Endodermal cell (in vitro differentiated cells): ENCODE data around the gene KRTAP9-1. TPM values are rescaled to one million over a fixed set of nuclear protein-coding genes. Genes with fewer than 3 reads are reported as not detected.
"Not testable (repeated sequence)": the region's sequence is repeated elsewhere in the genome, so short reads cannot be mapped to it uniquely, and the experiment has no call there.

Source experiments
- DNase-seq: peaks from one replicate; pipeline ENCODE4 v3.0.0-alpha.2; 2017
- H3K27ac ChIP-seq: 2 replicates; pipeline ENCODE4 v1.5.1; 2013; ENCODE audit warnings: mild to moderate bottlenecking, low read depth, low read length, moderate library complexity
- H3K27me3 ChIP-seq: 2 replicates; pipeline ENCODE4 v1.6.1; 2013; ENCODE audit warnings: mild to moderate bottlenecking, low read length, moderate library complexity; ENCODE audit not compliant: insufficient read depth, control insufficient read depth, poor library complexity, severe bottlenecking
- H3K36me3 ChIP-seq: 2 replicates; pipeline ENCODE4 v1.7.0; 2013; ENCODE audit warnings: mild to moderate bottlenecking, low read length, moderate library complexity; ENCODE audit not compliant: control insufficient read depth, insufficient read depth
- H3K4me1 ChIP-seq: one replicate; pipeline ENCODE4 v1.7.0; 2013; ENCODE audit warnings: low read length; ENCODE audit not compliant: control insufficient read depth, insufficient read depth
- H3K4me3 ChIP-seq: 2 replicates; pipeline ENCODE4 v1.5.1; 2013; ENCODE audit warnings: mild to moderate bottlenecking, low read length, moderate library complexity
- H3K9ac ChIP-seq: 2 replicates; pipeline ENCODE4 v1.6.1; 2013; ENCODE audit warnings: mild to moderate bottlenecking, low read length, moderate library complexity; ENCODE audit not compliant: poor library complexity, severe bottlenecking; ENCODE audit errors: extremely low read depth
- H3K9me3 ChIP-seq: 2 replicates; pipeline ENCODE4 v1.6.1; 2013; ENCODE audit warnings: mild to moderate bottlenecking, low read length, moderate library complexity; ENCODE audit not compliant: control insufficient read depth
- H3K27ac Mint-ChIP-seq: 2 replicates; pipeline ENCODE4 v1.8.0; 2020; ENCODE audit warnings: mixed read lengths
- H3K27me3 Mint-ChIP-seq: 2 replicates; pipeline ENCODE4 v1.8.0; 2021; ENCODE audit warnings: mild to moderate bottlenecking, mixed read lengths; ENCODE audit not compliant: insufficient read depth
- H3K36me3 Mint-ChIP-seq: 2 replicates; pipeline ENCODE4 v1.8.0; 2020; ENCODE audit warnings: low read depth, mixed read lengths
- H3K4me1 Mint-ChIP-seq: 2 replicates; pipeline ENCODE4 v1.8.0; 2020; ENCODE audit warnings: mixed read lengths
- H3K4me3 Mint-ChIP-seq: 2 replicates; pipeline ENCODE4 v1.8.0; 2020; ENCODE audit warnings: mild to moderate bottlenecking, moderate library complexity, mixed read lengths
- H3K9me3 Mint-ChIP-seq: 2 replicates; pipeline ENCODE4 v1.8.0; 2020; ENCODE audit warnings: mild to moderate bottlenecking, mixed read lengths
- WGBS, 2 experiments: methylation state at CpG; one replicate each; pipeline versions ENCODE4 v1.1.5 to v1.1.7; 2013; ENCODE audit warnings: missing lambda C conversion rate in 2 of 2, mixed read lengths in 1 of 2; ENCODE audit not compliant: insufficient coverage in 1 of 2, insufficient read length in 1 of 2; 5-methylcytosine and 5-hydroxymethylcytosine counted together
- total RNA-seq, 2 donors: library from RNA; stranded (reverse); fragmentation: NEBNext Ultra II Directional in 1 of 2; extraction: Animal tissue kit (Norgen Biotek cat#: 25700) in 1 of 2; gene quantifications; 2 replicates in 1 of 2; 3 replicates in 1 of 2; pipeline ENCODE4 v1.2.1, GENCODE V29; 2021
- TF ChIP-seq, protein P1 (sequence below): fragments of 200-600 bp; sonication (generic); conservative IDR thresholded peaks from 2 replicates; pipeline ENCODE4 v1.5.0; 2021; ENCODE audit warnings: antibody characterized with exemption, mild to moderate bottlenecking

The KRTAP9-1 gene
- total RNA-seq, 2 donors from 2014 or later: not detected

DNA sequence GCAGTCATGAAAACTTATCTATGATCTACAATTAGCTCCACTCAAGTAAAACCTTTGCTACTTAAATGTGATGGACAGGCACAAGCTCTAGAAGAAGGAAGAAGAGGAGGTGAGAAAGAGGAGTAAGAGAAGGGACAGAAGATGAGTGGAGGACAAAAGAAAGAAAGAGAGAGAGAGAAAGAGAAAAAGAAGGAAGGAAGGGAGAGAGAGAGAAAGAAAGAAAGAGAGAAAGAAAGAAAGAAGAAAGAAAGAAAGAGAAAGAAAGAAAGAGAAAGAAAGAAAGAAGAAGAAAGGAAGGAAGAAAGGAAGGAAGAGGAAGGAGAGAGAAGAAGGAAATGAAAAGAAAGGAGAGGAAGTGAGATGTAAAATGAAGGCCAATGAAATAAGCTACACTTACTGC lies 40.4 kb downstream of the KRTAP9-1 start:
- Mint-ChIP-seq H3K36me3 (no peaks in the 10 kb centered on the region), H3K27me3 (peaks cover 11% of the 10 kb centered on the region), H3K9me3 (no peaks in the 10 kb centered on the region), H3K4me3 (no peak overlapping the region), H3K4me1 (no peaks in the 10 kb centered on the region), H3K27ac (no peak overlapping the region)
- no peaks in the 10 kb centered on the region for H3K36me3 ChIP-seq
- peaks cover 1% of the 10 kb centered on the region for H3K27me3 ChIP-seq
- no peak overlapping the region for H3K9ac ChIP-seq
- H3K9me3 ChIP-seq: no peaks in the 10 kb centered on the region
- no peak for DNase-seq
- H3K4me3 ChIP-seq: no peak overlapping the region
- TF ChIP-seq, protein P1, sequence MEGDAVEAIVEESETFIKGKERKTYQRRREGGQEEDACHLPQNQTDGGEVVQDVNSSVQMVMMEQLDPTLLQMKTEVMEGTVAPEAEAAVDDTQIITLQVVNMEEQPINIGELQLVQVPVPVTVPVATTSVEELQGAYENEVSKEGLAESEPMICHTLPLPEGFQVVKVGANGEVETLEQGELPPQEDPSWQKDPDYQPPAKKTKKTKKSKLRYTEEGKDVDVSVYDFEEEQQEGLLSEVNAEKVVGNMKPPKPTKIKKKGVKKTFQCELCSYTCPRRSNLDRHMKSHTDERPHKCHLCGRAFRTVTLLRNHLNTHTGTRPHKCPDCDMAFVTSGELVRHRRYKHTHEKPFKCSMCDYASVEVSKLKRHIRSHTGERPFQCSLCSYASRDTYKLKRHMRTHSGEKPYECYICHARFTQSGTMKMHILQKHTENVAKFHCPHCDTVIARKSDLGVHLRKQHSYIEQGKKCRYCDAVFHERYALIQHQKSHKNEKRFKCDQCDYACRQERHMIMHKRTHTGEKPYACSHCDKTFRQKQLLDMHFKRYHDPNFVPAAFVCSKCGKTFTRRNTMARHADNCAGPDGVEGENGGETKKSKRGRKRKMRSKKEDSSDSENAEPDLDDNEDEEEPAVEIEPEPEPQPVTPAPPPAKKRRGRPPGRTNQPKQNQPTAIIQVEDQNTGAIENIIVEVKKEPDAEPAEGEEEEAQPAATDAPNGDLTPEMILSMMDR: no peak
- H3K27ac ChIP-seq: no peak overlapping the region
- H3K4me1 ChIP-seq: no peaks in the 10 kb centered on the region

DNA sequence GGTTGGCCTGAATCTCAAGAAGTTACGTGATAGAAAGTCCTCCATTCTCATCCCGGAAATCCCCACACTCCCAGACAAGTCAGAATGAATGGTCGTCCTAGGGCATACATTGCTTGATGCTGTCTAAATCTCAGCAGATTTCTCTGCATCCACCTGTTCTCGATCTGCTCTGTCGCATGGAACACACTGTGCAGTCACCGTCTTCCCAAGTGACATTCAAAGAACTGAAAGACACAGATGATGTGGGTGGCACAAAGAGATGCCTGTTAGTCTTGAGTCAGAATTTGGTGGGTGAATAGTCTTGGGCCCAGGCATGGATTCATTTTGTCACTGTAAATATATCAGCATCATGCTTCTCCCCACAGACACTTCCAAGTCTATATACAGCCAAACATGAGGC lies 42.0 kb downstream of the KRTAP9-1 start:
- Mint-ChIP-seq H3K27ac (no peak overlapping the region), H3K4me3 (no peak overlapping the region), H3K4me1 (no peaks in the 10 kb centered on the region), H3K36me3 (no peaks in the 10 kb centered on the region), H3K9me3 (no peaks in the 10 kb centered on the region), H3K27me3 (peaks cover 22% of the 10 kb centered on the region)
- Histone ChIP-seq H3K9ac (no peak overlapping the region), H3K27ac (no peak overlapping the region), H3K36me3 (no peaks in the 10 kb centered on the region), H3K4me3 (no peak overlapping the region), H3K4me1 (no peaks in the 10 kb centered on the region), H3K27me3 (peaks cover 8% of the 10 kb centered on the region), H3K9me3 (no peaks in the 10 kb centered on the region)
- DNase-seq: no peak
- TF ChIP-seq, protein P1: no peak
- 88 to 89% methylated on average over 6 of the region's 6 CpGs for WGBS, 2 experiments

DNA sequence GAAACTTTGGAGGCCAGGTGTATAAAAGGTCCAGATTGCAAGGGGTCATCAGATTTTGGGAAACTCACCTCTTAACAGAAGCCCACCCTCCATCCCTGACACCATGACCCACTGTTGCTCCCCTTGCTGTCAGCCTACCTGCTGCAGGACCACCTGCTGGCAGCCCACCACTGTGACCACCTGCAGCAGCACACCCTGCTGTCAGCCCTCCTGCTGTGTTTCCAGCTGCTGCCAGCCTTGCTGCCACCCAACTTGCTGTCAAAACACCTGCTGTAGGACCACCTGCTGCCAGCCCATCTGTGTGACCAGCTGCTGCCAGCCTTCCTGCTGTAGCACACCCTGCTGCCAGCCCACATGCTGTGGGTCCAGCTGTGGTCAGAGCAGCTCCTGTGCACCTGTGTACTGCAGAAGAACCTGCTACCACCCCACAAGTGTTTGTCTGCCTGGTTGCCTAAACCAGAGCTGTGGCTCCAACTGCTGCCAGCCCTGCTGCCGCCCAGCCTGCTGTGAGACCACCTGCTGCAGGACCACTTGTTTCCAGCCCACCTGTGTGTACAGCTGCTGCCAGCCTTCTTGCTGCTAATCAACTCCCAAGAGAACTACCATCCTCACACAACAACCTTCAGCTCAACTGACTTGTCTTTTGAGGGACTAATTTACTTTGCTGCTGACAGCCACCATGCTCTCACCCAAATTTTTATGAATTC lies 42.9 kb downstream of the KRTAP9-1 start, which contains the start of gene KRTAP9-3:
TSS of gene KRTAP9-3 (plus strand) at position 51 of the 707 bp plus-strand sequence. CDS start at position 104, 53 bp downstream.
- H3K9ac ChIP-seq, H3K27ac ChIP-seq, H3K9me3 Mint-ChIP-seq, H3K4me3 Mint-ChIP-seq, H3K36me3 Mint-ChIP-seq, H3K27me3 ChIP-seq, DNase-seq, H3K4me1 ChIP-seq, H3K9me3 ChIP-seq, H3K4me3 ChIP-seq, H3K27ac Mint-ChIP-seq, H3K36me3 ChIP-seq, H3K4me1 Mint-ChIP-seq: not testable (repeated sequence)
- H3K27me3 Mint-ChIP-seq: peaks cover 25% of the 10 kb centered on the region
- 87% methylated on average over 1 of the region's 1 CpG; no CpG with 5 or more reads in 1 of the 2 experiments for WGBS, 2 experiments

DNA sequence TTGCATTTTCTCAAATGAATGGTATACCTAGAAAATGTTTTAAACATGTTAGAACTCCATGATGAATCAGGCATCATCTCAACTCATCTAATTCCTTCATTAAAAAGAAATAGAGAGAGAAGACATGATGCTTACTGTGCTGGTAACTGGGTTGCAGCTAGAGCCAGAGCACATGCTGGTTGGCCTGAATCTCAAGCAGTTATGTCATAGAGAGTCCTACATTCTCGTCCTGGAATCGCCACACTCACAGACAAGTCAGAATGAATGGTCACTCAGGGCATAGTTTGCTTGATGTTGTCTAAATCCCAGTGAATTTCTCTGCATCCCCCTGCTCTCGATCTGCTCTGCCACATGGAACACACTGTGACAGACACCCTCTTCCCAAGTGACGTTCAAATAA lies 47.4 kb downstream of the KRTAP9-1 start:
- not testable (repeated sequence) for H3K36me3 ChIP-seq, H3K4me3 ChIP-seq, H3K4me3 Mint-ChIP-seq, H3K27ac ChIP-seq, H3K9ac ChIP-seq, H3K27ac Mint-ChIP-seq, H3K4me1 Mint-ChIP-seq, H3K9me3 ChIP-seq, DNase-seq, H3K36me3 Mint-ChIP-seq, H3K4me1 ChIP-seq, H3K27me3 ChIP-seq
- H3K9me3 Mint-ChIP-seq: peaks cover 18% of the 10 kb centered on the region
- peaks cover 37% of the 10 kb centered on the region for H3K27me3 Mint-ChIP-seq
- WGBS, 2 experiments: 84 to 93% methylated on average over 2 to 4 of the region's 4 CpGs

DNA sequence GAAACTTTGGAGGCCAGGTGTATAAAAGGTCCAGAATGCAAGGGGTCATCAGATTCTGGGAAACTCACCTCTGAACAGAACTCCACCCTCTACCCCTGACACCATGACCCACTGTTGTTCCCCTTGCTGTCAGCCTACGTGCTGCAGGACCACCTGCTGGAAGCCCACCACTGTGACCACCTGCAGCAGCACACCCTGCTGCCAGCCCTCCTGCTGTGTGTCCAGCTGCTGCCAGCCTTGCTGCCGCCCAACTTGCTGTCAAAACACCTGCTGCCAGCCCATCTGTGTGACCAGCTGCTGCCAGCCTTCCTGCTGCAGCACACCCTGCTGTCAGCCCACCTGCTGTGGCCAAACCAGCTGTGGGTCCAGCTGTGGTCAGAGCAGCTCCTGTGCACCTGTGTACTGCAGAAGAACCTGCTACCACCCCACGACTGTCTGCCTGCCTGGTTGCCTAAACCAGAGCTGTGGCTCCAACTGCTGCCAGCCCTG lies 48.3 kb downstream of the KRTAP9-1 start, which contains the start of gene KRTAP9-8:
TSS of gene KRTAP9-8 (plus strand) at position 51 of the 489 bp plus-strand sequence. CDS start at position 104, 53 bp downstream.
- not testable (repeated sequence) for H3K9ac ChIP-seq, H3K27me3 ChIP-seq, H3K36me3 Mint-ChIP-seq, H3K4me1 Mint-ChIP-seq, H3K4me3 Mint-ChIP-seq, H3K4me1 ChIP-seq, H3K27ac Mint-ChIP-seq, H3K4me3 ChIP-seq, H3K27ac ChIP-seq, DNase-seq, H3K9me3 ChIP-seq, H3K36me3 ChIP-seq
- Mint-ChIP-seq H3K27me3 (peaks cover 37% of the 10 kb centered on the region), H3K9me3 (peaks cover 21% of the 10 kb centered on the region)
- 67 to 71% methylated on average over 1 to 2 of the region's 3 CpGs for WGBS, 2 experiments
